Effector memory CD8-positive, alpha-beta T cell (primary cell): ENCODE measurements around the gene MAPK1.

ENCODE experiments used
- ATAC-seq: fragments of 150-1000 bp; cut with Tn5 transposase; replicated peaks from 2 replicates; pipeline ENCODE4 v1.10.0; 2021; ENCODE audit warnings: mild to moderate bottlenecking, moderate library complexity
- DNase-seq, 3 experiments: peaks; one replicate each; pipeline ENCODE4 v3.0.0; 2021
- H3K27ac Mint-ChIP-seq, 2 donors: one replicate each; pipeline ENCODE4 v1.8.0; 2022; ENCODE audit warnings: mild to moderate bottlenecking in 2 of 2, mixed read lengths in 2 of 2, moderate library complexity in 2 of 2
- H3K27me3 Mint-ChIP-seq, 2 donors: one replicate each; pipeline ENCODE4 v1.8.0; 2022; ENCODE audit warnings: mixed read lengths in 2 of 2
- H3K36me3 Mint-ChIP-seq: one replicate; pipeline ENCODE4 v1.8.0; 2022; ENCODE audit warnings: mild to moderate bottlenecking, moderate library complexity, mixed read lengths; ENCODE audit not compliant: insufficient read depth
- H3K4me1 Mint-ChIP-seq, 2 donors: one replicate each; pipeline ENCODE4 v1.8.0; 2022; ENCODE audit warnings: low read depth in 2 of 2, mixed read lengths in 2 of 2
- H3K4me3 Mint-ChIP-seq, 2 donors: one replicate each; pipeline ENCODE4 v1.8.0; 2022; ENCODE audit warnings: mild to moderate bottlenecking in 2 of 2, mixed read lengths in 2 of 2, moderate library complexity in 2 of 2
- H3K9me3 Mint-ChIP-seq, 2 donors: one replicate each; pipeline ENCODE4 v1.8.0; 2022; ENCODE audit warnings: mixed read lengths in 2 of 2

The MAPK1 gene

DNA sequence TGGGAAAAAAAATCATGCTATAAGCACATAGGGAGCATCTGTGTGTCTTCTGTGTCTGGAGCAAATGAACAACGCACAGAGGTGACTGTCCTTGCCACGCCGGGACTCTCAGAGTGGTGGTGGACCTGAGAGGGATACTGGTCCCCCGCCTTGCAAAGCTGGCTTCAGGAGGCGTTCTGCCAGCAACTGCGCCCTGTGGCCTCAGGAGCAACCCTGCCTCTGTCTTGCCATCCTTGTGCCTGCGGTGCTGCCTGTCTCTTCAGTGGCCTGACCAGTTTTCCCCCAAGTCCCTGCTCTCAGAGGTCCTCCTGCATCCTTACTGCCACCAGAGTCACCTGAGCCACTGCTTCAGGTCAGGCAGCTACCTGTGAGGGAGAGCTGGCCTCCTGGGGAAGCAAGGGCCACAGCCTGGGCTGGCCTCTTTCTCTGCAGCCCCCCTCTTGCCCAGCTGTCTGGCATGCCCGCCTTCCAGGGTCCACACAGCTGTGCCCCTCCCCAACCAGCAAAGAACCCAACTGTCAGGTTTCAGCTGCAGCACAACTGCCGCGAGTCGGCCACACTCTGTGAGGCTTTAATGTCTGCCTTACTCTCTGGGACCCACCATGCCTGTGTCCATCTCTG lies 101.4 kb downstream of the MAPK1 start:
- Mint-ChIP-seq H3K9me3 (no peaks in the 10 kb centered on the region), H3K4me3 (peak overlapping the region; percentile 73 to 76), H3K36me3 (peaks cover 49% of the 10 kb centered on the region), H3K4me1 (peaks cover 75 to 76% of the 10 kb centered on the region in 2 donors), H3K27me3 (no peaks in the 10 kb centered on the region), H3K27ac (peak overlapping the region; percentile 95 to 98)
- ATAC-seq (no peak), DNase-seq (no peak)

DNA sequence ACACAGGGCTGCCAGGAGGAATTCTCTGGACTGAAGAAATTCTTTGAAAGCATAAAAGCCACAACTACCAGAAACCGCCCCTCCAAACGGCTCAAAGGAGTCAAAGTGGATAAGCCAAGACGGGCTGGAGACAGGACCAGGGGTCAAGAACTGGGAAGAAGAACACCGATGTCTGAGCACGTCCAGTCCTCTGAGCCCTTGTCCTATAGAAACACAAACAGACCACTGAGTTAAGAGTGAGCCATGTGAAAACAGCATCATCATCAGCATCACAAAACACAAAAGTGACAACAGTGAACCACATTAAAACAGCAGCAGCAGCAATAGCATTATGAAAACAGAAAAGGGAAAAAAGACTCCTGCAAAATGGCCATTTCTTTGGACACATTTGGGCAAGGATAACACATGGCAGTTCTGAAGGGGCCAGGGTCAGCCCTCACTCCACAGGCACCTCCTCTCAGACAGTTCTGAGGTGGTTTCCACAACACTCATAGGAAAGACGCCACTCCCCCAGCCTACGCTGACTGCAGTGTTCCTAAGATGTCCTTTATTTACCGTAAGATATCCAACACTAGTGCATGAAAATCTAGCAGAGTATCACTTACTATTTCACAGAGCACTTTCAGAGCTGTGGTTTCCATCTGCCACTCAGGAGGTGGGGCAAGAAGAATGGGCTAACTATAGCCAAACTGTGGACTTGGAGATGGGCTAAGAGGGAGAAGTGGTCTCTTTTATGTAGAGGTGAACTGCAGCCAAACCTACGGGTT lies 103.2 kb downstream of the MAPK1 start:
- Mint-ChIP-seq H3K4me1 (peaks cover 87 to 90% of the 10 kb centered on the region in 2 donors), H3K4me3 (peak overlapping the region; percentile 76 to 77), H3K36me3 (peaks cover 39% of the 10 kb centered on the region), H3K27me3 (no peaks in the 10 kb centered on the region), H3K27ac (peak overlapping the region; percentile 90 to 95), H3K9me3 (no peaks in the 10 kb centered on the region)
- no peak for ATAC-seq
- peak in 1 of 3 experiments; percentile 7 for DNase-seq

DNA sequence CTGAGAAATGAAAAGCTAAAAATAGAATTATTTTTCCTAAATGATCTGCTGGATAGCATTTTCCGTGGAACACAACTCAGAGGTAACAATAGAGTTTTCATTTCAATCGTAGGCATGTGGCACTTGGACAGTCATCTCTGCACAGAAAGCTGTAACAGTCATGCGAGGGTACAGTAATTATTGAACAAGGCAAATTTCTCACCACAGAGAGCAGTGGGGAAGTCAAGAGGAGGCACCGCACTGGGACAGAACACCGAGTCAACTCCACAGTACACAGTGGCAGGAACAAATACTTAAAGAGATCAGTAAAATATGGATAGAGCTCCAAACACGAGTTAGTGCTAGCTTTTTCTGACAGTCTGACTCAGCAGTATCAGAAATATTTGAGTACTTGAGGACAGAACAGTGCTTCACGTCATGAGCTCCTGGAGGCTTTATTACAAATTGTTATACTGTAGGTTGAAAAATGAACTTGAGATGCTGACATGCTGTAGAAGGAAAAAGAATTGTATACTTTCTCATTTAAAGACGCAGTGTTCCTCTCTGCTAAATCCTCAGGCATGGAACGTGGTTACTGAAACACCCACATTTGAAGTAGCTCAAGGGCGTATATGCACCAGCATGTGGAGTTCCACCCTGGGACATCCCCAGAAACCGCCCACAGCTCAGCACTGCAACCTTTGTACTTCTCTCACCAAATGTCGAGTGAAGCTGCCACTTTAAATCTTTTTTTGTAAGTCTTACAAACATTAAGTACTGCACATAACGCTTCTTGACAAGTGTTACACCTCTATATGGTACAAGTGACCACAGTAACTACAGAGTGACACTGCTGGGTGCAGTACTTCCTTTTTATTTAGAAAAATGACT lies 104.5 kb downstream of the MAPK1 start:
- Mint-ChIP-seq H3K27ac (peak overlapping the region; percentile 90 to 95), H3K9me3 (no peaks in the 10 kb centered on the region), H3K4me1 (peaks cover 88 to 93% of the 10 kb centered on the region in 2 donors), H3K27me3 (no peaks in the 10 kb centered on the region), H3K4me3 (peak overlapping the region; percentile 76 to 77), H3K36me3 (peaks cover 31% of the 10 kb centered on the region)
- ATAC-seq = peak; percentile 53
- peak; percentile 52 to 59 (median 54) for DNase-seq

DNA sequence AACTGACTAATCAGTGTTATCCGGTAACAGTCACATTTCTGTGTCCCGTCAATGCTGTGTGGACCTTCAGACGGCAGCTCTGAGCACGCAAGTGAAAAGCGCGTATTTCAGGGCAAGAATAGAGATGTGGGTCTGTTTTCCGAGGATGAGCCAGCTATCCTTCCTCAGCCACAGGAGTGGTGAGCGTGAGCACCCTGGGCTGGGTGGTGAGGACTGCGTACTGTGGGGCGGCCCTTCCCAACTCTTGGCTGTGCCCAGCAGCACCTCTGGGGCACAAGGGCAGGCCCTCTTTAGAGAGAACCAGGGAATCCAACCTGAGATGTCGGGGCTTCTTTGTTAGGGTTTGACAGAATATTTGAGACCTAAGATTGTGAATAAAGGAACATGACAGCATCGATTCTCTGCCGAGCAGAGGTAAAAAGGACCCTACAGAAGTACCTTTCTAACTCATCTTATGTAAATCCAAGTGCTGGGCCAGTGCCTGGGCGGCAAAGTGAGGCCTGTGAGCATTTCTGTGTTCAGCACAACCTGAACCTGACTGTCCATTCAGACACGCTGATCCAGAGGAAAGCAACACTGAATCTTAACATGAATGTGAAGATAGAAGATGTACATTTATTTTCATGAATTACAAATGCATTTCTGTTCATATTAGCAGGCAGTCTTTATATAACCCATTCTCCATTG lies 105.3 kb downstream of the MAPK1 start:
- Mint-ChIP-seq H3K9me3 (no peaks in the 10 kb centered on the region), H3K4me1 (peaks cover 82 to 88% of the 10 kb centered on the region in 2 donors), H3K27ac (peak overlapping the region; percentile 90 to 95), H3K36me3 (peaks cover 32% of the 10 kb centered on the region), H3K4me3 (peak overlapping the region; percentile 76 to 77), H3K27me3 (no peaks in the 10 kb centered on the region)
- DNase-seq = no peak
- no peak for ATAC-seq

DNA sequence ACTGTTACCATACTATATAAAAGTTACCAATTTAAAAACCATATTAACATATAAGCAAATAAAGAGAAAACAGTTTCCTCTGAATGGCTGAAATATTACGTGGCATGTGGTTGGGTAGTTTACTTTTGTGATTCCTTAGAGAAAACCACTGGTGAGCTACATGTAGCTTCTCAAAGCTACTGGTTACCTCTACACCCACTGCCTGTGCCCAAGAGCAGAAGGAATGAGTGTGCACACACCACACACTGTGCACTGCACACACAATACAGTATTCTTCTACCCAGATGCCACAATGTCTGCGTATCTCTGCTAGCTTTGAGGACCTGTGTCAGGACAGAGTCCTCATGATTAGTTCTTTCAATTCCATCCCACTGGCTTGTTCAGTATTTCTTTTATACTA lies 106.4 kb downstream of the MAPK1 start:
- Mint-ChIP-seq H3K27ac (peak overlapping the region; percentile 90 to 95), H3K27me3 (no peaks in the 10 kb centered on the region), H3K9me3 (no peaks in the 10 kb centered on the region), H3K4me3 (peak overlapping the region; percentile 38 to 77), H3K36me3 (peaks cover 36% of the 10 kb centered on the region), H3K4me1 (peaks cover 72 to 82% of the 10 kb centered on the region in 2 donors)
- ATAC-seq (no peak), DNase-seq (no peak)

DNA sequence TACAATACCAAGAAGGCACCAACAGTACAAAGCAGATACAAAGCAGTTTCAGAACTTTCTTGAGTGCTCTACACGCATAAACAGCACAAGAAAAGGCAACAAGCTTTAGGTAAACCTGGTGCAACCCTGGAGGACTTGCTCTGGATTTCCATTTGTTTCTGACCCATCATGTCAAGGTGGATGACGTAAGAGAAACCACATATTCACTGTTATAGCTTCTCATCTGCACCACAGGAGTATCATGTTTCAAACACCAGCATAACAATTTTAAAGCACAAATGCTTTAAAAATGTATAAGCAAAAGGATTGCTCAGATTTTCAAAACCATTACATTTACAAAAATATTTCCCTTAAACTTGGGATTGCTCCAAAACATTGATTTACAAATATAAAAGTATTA lies 106.8 kb downstream of the MAPK1 start:
- H3K9me3 Mint-ChIP-seq = no peaks in the 10 kb centered on the region
- no peak for DNase-seq
- peaks cover 70 to 78% of the 10 kb centered on the region in 2 donors for H3K4me1 Mint-ChIP-seq
- H3K36me3 Mint-ChIP-seq = peaks cover 36% of the 10 kb centered on the region
- ATAC-seq = peak; percentile 18
- no peaks in the 10 kb centered on the region for H3K27me3 Mint-ChIP-seq
- peak overlapping the region in 1 of 2 donors; percentile 77 for H3K4me3 Mint-ChIP-seq
- peak overlapping the region; percentile 29 to 90 for H3K27ac Mint-ChIP-seq

DNA sequence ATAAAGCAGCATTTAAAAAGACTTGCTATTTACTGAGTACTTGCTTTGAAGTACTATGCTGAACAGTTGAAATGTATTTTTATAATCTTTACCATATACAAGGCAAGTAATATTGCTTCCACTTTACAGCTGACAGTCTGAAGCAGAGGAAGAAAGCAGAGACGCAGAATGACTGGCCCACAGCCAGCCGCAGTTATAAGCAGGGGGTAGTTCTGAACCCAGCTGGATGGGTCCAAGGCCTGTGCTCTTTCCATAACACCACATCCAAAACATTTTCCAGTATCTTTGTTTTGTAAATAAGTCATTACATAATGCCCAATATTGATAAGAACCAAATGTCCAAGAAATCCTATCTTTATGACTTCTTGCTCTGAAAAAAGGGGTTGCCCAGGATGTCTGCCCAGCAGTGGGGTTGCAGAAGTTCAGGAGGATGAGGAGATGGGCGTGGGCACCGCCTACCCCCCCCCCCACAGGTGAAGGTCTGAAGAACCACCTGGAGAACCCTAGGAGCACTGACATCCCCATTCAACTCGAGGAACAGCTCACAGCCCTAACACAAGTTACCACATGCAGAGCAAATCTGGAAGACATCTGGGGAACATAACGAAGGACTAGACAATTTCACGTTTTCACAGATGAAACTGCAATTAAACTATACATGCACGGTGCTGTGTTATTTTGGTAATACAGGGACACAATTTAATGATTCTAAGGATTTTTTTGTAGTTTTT lies 107.6 kb downstream of the MAPK1 start:
- H3K4me1 Mint-ChIP-seq = peaks cover 64 to 70% of the 10 kb centered on the region in 2 donors
- DNase-seq (no peak), ATAC-seq (no peak)
- no peaks in the 10 kb centered on the region for H3K27me3 Mint-ChIP-seq
- no peaks in the 10 kb centered on the region for H3K9me3 Mint-ChIP-seq
- H3K36me3 Mint-ChIP-seq = peaks cover 39% of the 10 kb centered on the region
- H3K27ac Mint-ChIP-seq = peak overlapping the region; percentile 51 to 90
- H3K4me3 Mint-ChIP-seq = peak overlapping the region in 1 of 2 donors; percentile 46

DNA sequence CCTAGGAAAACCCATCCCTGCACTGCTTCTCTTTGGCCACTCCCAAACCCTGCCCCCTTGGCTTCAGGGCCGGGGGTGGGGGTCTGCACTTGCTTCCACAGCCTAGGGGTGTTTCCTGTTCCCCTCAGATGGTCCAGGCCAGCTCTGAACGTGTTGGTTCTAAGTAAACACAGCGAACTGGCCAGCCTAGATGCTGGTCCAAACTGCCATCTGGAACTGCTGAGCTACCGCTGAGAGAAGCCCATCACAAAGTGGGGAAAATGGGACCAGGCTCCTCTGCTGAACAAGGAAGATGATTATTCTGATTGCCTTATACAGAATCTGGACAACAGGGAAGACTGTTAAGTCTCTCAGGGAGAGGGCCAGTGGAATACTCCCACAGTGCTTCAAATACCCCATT lies 108.4 kb downstream of the MAPK1 start:
- Mint-ChIP-seq H3K4me1 (peaks cover 60 to 63% of the 10 kb centered on the region in 2 donors), H3K27ac (peak overlapping the region; percentile 51 to 76), H3K36me3 (peaks cover 35% of the 10 kb centered on the region), H3K4me3 (no peak overlapping the region), H3K27me3 (no peaks in the 10 kb centered on the region), H3K9me3 (no peaks in the 10 kb centered on the region)
- ATAC-seq (no peak), DNase-seq (no peak)

DNA sequence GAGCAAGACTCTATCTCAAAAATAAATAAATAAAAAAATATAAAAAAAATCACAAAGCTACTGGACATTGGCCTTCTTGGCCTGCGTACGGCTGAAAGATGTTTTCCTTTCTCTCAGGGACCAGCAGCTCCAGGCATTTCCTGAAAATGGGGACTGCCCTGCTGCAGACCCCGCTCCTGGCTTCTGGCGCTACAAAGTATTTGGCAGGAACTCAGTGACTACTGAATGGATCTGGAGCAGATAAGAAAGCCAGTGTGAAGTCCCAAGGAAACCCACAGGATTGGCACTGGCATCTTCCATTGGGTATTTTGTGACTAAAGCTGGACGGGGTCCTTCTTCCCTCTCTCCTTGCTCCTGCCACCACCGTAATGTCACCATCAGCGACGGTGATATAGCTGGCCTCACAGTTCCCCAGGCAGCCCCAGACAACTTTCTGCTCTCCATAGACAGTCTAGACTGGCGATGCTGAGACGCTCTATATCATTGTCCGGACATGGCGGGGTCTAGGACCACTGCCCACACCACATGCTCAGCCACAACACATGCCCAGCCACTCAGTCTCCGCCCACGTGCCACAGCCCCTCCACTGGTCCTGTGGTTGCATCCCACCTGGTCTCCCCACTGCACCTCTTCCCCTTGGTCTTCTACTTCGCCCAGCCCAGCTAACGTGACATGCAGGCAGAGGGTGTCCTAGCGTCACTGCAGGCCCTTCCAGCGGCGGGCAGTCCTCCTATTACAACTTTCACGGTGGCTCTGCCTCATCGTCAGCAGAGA lies 109.2 kb downstream of the MAPK1 start:
- no peak for DNase-seq
- H3K27ac Mint-ChIP-seq = peak overlapping the region; percentile 51 to 76
- H3K36me3 Mint-ChIP-seq = peaks cover 35% of the 10 kb centered on the region

DNA sequence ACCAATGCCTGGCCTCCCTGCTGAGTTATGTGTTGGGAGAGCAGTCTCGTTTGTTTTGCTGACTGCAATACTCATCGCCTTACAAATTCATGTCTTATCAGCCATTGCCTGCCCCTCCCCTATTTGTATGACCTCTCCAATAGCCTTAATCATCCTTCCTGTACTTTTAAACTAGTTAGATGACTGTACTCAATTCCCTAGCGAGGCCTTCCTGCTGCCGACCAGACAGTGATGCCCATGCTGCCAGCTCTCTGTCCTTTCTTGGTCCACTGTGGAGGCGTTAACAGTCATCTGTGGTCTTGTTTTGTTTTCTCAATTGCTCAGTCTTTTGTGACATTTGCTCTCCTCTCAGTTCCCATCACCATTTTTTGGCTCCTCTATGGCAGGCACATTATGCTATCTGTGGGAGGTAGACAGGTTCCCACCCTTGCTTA lies 111.6 kb downstream of the MAPK1 start:
- H3K4me3 Mint-ChIP-seq = no peak overlapping the region
- DNase-seq (no peak), ATAC-seq (no peak)
- H3K9me3 Mint-ChIP-seq = no peaks in the 10 kb centered on the region
- H3K4me1 Mint-ChIP-seq = peaks cover 36 to 41% of the 10 kb centered on the region in 2 donors
- no peaks in the 10 kb centered on the region for H3K27me3 Mint-ChIP-seq
- H3K36me3 Mint-ChIP-seq = peaks cover 37% of the 10 kb centered on the region
- peak overlapping the region; percentile 10 to 20 for H3K27ac Mint-ChIP-seq

More for the DNA sequence above, 109.2 kb downstream of the MAPK1 start:
- Mint-ChIP-seq H3K4me3 (no peak overlapping the region), H3K9me3 (no peaks in the 10 kb centered on the region), H3K4me1 (peaks cover 52 to 55% of the 10 kb centered on the region in 2 donors), H3K27me3 (no peaks in the 10 kb centered on the region)
- ATAC-seq = no peak

DNA sequence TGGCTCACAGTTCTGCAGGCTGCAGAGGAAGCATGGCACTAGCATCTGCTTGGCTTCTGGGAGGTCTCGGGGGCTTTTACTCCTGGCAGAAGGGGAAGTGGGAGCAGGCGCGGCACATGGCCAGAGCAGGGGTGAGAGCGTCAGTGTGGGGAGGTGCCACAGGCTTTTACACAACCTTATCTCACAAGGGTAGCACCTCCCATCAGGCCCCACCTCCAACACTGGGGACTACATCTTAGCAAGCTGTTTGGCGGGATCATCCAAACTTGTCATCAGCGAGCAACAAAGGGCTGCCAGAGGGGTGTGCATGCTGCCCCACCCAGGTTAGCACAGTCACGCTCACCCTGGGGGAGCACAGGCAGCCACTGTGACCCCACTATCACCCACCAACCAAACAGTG lies 112.9 kb downstream of the MAPK1 start:
- no peaks in the 10 kb centered on the region for H3K9me3 Mint-ChIP-seq
- no peak overlapping the region for H3K4me3 Mint-ChIP-seq
- H3K4me1 Mint-ChIP-seq = peaks cover 29% of the 10 kb centered on the region in 2 donors
- H3K27me3 Mint-ChIP-seq = no peaks in the 10 kb centered on the region
- peak overlapping the region in 1 of 2 donors; percentile 72 for H3K27ac Mint-ChIP-seq
- peaks cover 30% of the 10 kb centered on the region for H3K36me3 Mint-ChIP-seq
- peak; percentile 31 for ATAC-seq
- DNase-seq = no peak
